HG02642 (cell line): Measurements from ENCODE around the gene NIBAN1.
"Not testable (repeated sequence)": the region's sequence is repeated elsewhere in the genome, so short reads cannot be mapped to it uniquely, and the experiment has no call there.

Source experiments
- ATAC-seq: cut with Tn5 transposase; IDR thresholded peaks from one replicate; pipeline ENCODE4 v1.9.1; 2021; ENCODE audit warnings: mild to moderate bottlenecking; ENCODE audit not compliant: unreplicated experiment, poor library complexity

Gene NIBAN1

DNA sequence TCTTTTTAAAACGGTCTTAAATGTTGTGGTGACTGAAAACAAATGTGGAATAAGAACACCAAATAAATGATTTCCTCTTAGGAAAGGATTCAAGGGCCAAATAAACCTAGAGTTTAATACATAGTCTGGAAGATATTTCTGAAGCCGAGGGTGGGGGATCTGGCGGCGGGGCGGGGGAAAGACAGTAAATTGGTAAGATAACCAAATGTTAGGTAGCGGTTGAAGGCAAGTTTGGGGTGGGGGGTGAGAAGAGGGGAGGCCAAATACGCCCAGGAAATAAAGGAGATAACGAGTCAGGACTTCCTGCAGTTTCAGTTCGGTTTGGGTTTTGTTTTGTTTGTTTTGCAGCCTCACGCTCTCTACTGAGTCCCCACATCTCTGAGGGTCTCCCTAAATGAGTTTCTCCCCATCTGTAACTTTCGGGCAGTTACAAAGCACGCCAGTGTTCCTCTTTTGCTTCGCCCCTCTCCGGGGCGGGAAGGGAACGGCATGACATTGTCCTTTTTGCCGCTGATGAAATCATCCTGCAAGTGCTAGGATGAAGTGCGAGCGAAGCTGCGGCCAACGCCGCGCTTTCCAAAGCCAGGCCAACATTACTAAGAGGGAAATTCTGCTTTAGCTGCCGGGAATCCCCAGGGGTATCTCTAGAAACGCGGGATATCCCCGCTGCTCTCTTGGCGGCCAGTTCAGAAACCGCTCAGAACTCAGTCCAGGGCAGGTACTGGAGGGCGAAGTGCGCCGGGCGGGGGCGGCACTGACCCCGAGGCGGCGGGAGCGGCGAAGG is 844 bp downstream of the NIBAN1 start:
- ATAC-seq = peak; percentile 72

DNA sequence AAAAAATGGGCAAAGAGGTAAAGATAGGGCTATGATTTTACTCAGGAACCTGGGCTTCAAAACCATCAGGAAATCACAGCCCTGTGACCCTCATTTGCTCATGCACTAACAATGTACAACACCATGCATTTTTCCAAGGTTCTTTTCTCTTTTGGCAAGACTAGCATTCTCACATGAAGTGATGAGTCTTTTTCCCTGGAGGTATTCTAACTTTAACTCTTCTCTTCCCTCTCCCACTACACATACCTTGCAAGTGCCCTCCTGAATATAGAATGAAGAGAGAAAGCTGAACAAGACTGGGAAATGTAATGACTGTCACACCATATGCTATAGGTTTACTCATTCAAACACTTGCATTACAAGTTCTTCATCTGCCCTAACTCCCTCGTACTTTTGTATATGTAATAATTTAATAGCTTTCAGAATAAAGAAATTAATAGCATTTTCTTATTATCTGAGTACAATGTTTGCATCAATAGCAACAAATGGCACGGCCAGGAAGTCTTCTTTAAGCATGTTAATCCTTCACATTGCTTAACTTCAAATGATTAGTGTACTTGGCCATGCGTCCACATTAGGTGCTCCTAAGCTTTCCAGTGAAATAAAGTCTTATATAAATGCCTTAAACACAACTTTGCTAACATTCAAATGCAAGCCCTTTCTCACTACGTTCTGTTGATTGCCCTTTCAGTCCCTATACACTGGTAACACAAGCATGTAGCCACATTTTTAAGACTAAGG is 1.8 kb downstream of the NIBAN1 start:
- ATAC-seq = no peak

DNA sequence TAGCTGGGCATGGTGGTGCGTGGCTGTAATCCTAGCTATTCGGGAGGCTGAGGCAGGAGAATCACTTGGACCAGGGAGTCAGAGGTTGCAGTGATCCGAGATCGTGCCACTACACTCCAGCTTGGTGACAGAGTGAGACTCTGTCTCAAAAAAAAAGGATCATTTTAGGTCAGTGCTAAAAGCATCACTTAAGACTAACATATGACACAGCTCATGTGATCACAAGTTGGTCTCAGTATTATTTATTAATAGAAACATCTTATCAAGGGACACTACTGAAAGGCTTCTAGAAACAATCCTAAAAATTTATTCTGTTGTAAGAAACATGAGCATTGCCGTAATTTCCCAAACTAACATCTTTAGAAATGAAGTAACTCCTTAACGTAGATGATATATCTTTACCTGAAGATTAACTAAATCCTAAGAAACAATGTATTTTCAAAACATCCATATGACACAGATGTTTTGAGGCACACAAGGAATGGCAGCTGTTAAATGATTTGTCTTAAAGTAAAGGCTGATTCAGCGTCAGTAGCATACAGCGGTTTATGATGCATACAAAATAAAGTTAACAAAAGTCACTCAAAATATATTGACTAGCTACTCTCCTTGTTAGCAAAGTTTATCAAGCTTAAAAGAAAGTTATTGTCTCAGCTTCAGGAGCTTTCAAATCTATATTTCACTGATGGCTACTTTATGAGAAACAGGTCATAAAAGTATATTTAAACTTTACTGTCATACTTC is 2.6 kb downstream of the NIBAN1 start:
- ATAC-seq = no peak

DNA sequence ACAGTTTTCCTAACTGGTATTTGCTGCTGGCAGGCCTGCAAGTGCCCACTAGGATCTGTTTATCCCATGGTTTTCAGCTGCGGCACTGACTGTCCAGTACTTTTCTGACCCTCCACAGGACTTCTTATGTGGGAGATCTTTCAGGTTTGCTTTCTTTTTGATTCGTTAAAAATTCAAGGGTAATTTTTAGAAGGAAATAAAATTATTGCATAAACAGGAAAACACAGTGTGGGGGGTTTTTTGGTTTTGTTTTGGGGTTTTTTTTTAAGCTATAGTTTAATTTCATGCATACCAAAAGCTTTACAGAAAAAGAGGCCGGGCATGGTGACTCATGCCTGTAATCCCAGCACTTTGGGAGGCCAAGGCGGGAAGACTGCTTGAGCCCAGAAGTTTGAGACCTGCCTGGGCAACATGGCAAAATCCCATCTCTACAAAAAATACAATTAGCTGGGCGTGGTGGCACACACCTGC is 3.6 kb downstream of the NIBAN1 start:
- ATAC-seq = no peak

DNA sequence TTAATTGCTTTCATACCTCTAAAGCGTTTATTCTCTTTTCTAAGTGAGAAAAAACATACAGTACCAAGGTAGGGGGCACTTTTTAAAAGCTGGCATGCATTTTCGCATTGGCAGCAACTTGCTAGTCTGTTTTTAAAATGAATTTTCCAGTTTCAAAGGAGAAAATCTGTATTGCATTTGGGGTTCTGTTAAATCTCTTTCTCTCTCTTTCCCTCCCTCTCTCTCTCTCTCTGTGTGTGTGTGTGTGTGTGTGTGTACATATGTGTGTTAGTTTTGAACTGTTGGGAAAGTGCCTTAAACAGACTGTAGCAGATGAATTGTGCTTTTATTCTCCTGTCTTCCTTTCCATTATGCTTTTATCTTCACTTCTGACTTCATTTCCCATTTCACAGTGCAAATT is 7.3 kb downstream of the NIBAN1 start:
- no peak for ATAC-seq

DNA sequence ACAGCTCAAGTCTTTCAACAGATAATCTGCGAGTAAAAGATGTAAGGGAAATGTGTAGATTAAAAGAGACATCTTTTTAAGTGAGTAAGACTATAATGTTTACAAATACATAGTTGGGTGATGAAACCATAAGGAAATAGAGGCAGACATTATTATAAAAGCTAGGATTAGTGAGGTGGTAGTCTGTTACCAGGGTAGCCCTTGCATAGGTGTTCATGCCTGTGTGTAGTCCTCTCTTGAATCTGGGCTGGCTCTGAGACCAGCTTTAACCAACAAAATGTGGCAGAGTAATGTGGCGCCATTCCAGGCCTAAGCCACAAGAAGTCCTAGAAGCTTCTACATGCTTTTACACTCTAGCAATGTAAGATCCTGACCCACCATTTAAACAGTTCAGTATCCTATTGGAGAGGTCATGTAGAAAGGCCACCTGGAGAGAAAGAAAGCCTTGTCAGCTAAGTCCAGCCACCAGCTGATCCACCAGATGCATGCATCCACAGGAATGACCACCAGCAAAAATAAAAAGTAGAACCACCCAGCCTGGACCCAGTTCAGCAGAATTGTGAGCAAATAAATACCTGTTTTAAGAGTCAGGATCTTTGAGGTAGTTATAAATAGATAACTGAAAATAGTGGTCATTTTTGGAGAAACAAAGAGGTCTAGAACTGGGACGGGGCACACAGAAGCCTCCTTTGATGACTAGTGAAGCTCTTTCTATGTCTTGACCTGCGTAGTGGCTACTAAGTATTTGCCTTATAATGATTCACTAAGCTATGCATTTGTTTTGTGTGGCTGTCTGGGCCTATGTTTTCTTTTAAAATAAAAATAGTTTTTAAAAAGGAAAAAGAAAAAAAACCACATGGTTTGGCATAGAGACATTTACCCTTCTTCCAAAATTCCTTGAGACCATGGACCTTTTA is 8.1 kb downstream of the NIBAN1 start:
- no peak for ATAC-seq

DNA sequence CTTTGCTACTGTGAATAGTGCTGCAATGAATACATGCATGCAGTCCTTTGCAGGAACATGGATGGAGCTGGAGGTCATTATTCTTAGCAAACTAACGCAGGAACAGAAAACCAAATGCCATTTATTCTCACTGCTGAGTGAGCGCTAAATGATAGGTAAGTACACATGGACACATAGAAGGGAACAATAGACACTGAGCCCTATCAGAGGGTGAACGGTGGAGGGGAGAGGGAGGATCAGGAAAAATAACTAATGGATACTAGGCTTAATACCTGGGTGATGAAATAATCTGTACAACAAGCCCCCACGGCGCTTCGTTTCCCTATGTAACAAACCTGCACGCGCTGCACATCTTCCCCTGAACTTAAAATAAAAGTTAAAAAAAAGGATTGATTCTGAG is 8.9 kb downstream of the NIBAN1 start:
- no peak for ATAC-seq

DNA sequence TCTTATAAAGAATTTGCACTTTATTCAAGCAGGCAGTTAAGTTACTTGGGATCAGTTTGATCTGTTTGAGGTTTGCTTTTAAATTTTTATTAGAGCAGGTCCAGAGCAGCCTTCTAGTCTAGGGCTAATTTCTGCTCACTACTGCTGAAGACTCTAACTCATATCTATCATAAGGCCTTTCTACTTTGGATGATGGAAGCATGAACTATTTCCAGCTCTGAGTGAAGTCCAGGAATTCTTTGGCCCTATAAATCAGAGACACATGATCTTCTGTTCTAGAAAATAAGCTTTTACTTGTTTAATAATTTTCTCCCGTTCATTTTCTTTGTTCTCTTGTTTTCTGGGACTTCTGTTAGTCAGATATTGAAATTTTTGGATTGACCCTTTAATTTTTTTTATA is 14.7 kb downstream of the NIBAN1 start:
- no peak for ATAC-seq

DNA sequence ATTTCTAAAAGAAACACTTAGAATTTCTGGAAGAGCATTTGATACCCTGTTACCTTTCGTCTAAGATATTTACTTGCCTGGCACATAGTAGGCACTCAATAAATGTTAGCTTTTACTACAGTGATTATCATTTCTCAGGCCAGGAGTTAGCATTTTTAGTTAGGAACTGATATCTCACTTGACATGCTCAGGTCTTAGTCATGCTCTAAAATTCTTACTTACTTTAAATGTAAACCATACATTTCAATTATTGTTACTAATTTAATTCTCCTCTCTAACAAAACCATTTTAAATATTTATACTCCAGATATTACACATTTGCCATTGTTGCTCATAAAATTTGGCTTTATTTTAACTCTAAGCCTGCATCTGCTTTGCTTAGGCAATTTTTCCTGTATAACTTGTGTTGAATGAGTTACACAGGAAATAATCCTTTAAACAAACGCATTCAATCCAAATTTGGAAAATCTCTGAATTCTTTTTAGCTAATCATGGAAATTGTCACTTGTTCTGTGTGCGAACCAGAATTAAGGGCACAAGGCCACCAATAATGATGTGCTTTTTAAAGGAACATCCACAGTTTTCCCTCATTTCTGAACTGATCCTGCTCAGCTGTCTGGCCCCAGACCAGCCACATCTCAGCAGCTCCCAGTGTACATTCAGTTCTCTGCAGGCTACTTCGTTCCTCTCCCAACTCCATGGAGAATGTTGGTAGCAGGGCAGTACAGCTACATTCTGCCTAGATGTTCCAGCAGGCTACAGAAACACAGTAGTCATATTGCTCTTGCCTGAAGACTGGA is 15.6 kb downstream of the NIBAN1 start:
- ATAC-seq = no peak

DNA sequence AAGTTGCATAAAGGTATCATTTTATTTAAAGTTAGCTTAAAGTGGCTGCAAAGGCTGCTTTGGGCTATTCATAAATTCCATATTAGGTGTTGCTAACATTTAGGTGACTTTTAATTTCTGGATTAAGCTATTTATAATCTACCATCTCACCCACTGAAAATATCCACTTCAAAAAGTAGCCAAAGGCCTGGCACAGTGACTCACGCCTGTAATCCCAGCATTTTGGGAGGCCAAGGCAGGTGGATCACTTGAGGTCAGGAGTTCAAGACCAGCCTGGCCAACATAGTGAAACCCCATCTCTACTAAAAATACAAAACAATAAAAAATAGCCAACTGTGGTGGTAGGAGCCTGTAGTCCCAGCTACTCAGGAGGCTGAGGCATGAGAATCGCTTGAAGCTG is 16.4 kb downstream of the NIBAN1 start:
- not testable (repeated sequence) for ATAC-seq

DNA sequence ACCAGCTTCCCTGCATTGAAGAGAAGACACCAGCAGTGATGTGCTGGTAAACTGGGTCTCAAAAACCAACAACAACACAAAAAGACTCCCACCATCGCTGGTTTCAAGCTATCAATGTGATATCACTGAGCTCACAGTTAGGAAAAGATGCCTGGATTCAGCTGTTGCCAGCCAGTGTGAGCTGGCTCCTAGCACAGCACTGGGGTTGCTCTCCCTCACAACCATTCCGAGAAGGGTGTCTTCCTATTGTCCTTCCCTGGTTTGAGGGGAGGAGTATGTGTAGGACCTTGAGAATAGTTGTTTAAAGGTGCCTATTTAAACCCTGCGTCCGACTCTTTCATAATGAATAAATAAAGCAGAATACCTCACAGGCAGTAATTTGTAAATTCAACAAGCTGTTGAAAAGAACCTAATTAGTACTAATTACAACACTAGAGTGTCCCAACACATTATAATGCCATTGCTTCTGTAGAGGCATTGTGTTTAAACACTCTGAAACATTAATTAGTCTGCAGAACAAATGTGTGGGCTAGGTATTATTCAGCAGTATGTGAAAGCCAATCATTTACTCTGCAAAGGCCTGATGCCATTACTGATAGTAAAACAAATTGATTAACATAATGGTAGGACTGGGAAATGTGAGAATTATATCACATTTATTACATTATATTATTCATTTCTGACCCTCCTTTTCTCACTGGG is 17.2 kb downstream of the NIBAN1 start:
- ATAC-seq = no peak

DNA sequence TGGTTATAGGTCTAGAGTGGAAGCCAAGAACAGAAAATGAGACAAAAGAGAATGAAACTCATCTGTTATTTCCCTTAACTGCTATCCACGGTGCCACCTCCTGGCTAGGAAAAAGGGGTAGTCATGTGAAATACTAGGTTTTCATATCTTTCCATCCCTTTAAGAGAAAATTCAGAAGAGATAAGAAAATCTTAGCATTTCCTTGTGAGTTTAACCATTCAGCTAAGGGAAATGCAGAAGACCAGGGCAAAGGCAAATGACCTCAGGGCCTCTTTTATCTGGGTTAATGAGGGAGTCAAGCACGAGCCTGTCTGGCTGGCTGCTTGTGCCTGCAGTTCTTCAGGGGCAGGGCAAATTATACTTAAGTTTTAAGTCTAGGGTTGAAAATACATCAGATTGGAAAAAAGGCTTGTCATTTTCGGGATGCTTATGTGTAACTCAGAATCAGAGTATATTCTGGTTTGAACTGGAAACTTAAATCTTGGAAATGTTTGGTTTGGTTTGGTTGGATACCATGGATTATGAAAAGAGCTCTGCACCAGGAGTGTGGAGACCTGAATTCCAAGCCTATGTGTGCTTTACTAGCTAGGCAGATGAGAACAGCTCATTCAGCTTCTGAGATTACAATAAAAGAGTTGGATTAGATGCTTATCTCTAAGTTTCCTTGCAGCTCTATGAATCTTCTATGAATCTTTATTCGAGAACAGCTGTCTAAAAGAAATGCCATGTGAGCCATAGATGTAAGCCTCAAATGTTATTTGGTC is 19.9 kb downstream of the NIBAN1 start:
- ATAC-seq = no peak

DNA sequence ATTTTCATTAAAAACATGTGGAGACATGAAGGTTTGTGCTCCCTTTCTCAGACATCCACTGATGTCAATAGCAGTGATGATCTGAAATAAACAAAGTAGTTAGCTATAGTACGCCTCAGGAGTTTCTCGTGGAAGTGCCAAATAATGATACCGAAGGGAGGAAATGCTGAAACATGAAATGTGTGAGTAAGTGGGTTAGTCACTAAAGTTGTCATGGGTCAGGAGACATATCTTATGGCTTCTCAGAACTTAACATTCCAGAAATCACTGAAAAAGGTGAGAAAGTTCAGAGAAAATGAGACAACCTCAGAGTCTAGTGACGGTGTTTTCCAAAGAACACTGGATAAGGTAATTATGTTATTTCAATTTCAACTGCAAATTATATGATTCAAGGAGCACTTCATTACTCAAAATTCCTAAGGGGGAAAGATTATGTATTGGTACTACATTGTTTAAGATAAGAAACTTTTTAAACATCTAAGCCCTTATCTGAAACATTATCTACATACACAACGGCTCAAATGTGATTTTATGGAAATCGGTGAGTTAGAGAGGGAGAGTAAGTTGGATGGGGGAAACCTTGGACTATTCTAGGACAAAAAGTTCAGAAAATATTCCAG is 20.6 kb downstream of the NIBAN1 start:
- ATAC-seq = no peak

DNA sequence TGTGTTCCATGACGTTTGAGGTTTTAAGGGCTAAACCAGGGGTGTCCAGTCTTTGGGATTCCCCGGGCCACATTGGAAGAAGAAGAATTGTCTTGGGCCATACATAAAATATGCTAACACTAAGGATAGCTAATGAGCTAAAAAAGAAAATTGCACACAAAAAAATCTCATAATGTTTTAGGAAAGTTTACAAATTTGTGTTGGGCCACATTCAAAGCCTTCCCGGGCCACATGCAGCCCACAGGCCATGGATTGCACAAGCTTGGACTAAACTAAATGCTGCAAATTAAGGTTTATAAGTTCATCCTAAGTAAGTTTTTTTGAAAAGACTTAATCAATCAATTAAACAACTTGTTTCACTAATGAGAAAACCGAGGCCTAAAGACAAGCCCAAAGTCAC is 21.9 kb downstream of the NIBAN1 start:
- ATAC-seq = no peak

DNA sequence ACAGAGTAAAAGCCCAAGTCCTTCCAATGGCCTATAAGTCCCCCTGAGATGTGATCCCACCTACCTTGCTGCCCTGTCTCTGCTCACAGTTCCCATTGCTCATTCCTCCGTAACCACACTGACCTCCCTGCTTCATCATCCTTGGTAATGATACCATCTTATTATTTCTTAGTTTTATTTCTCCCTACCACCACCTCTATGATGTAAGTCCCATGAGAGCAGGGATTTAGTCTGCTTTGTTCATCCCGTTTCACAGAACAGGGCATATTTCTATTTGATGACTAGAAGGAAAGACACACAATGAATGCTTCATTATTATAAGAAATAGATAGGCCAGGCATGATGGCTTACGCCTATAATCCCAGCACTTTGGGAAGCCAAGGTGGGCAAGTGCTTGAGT is 22.5 kb downstream of the NIBAN1 start:
- no peak for ATAC-seq

DNA sequence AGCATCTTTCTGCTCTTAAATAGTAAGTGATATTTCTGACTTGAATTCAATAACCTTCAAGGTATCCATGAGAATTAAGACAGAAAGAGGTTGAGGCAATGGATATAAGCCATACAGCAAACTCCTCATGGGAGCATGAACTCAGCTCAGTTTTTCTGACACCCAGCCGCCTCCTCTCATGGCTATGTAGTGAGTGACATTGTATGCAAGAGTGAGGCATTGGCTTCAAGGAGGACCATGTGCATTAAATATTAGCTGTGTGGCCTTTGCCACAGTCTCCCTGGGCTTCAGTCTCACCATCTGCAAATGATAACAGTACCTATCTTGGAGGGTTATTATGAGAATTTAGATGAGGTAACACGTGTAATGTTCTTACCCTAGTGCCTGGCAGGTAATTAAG is 23.4 kb downstream of the NIBAN1 start:
- ATAC-seq = no peak

DNA sequence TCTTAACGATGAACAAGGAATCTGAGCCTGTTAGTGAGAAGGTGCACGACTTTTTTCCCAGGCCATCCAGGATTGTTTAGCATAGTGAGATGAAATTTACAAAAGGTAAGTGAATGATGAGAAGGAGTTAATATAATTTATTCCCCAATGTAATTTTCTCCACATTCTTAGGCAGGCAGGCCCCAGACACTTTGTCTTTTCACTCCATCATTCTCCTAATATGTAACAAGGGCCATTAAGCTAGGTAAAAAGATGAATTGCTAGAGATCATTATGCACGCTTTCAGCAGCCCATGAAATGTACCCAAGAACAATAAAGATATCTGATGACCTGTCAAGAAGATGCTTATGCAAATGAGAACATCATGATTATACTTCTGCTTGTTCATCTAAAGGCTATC is 24.1 kb downstream of the NIBAN1 start:
- no peak for ATAC-seq
